Measurements from ENCODE around the gene SAMSN1. TPM values are rescaled to one million over a fixed set of nuclear protein-coding genes. Genes with fewer than 3 reads are reported as not detected.
"Not testable (repeated sequence)": the region's sequence is repeated elsewhere in the genome, so short reads cannot be mapped to it uniquely, and the experiment has no call there.

Gene SAMSN1
- total RNA-seq, 2 donors from 2014 or later: 1.8 to 4.6 TPM

- ATAC-seq (no peak), DNase-seq (no peak)
- Histone ChIP-seq H3K9me3 (no peaks in the 10 kb centered on the region), H3K4me3 (no peak overlapping the region), H3K27me3 (no peaks in the 10 kb centered on the region), H3K27ac (peak overlapping the region in 1 of 4 donors; percentile 14), H3K36me3 (replicated peaks in 1 of 2; ENCODE audit: insufficient read depth in 1 of 2, low read depth in 2 of 2) (no peaks in the 10 kb centered on the region), H3K4me1 (no peaks in the 10 kb centered on the region)
- WGBS, 2 donors: 47 to 59% methylated on average over 2 of the region's 2 CpGs
- intact Hi-C loops (cut with DNase I): no loop called here
- TF ChIP-seq POLR2A (IDR thresholded peaks at IDR 0.05): no peak
- TF ChIP-seq, protein P1, sequence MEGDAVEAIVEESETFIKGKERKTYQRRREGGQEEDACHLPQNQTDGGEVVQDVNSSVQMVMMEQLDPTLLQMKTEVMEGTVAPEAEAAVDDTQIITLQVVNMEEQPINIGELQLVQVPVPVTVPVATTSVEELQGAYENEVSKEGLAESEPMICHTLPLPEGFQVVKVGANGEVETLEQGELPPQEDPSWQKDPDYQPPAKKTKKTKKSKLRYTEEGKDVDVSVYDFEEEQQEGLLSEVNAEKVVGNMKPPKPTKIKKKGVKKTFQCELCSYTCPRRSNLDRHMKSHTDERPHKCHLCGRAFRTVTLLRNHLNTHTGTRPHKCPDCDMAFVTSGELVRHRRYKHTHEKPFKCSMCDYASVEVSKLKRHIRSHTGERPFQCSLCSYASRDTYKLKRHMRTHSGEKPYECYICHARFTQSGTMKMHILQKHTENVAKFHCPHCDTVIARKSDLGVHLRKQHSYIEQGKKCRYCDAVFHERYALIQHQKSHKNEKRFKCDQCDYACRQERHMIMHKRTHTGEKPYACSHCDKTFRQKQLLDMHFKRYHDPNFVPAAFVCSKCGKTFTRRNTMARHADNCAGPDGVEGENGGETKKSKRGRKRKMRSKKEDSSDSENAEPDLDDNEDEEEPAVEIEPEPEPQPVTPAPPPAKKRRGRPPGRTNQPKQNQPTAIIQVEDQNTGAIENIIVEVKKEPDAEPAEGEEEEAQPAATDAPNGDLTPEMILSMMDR (IDR thresholded peaks at IDR 0.05): no peak
Measured at GRCh38 chr21:14548779-14549178, 2.7 kb upstream of the SAMSN1 start.

- Histone ChIP-seq H3K27me3 (no peaks in the 10 kb centered on the region), H3K4me1 (no peaks in the 10 kb centered on the region), H3K27ac (no peak overlapping the region), H3K4me3 (no peak overlapping the region), H3K36me3 (replicated peaks in 1 of 2; ENCODE audit: insufficient read depth in 1 of 2, low read depth in 2 of 2) (no peaks in the 10 kb centered on the region), H3K9me3 (no peaks in the 10 kb centered on the region)
- WGBS, 2 donors: 40 to 45% methylated on average over 3 of the region's 3 CpGs
- DNase-seq (no peak), ATAC-seq (no peak)
- intact Hi-C loops (cut with DNase I): no loop called here
- TF ChIP-seq, protein P1 (IDR thresholded peaks at IDR 0.05): no peak
- no peak for TF ChIP-seq POLR2A (IDR thresholded peaks at IDR 0.05)
Measured at GRCh38 chr21:14547834-14548513, 1.9 kb upstream of the SAMSN1 start.

GRCh38 chr21:14546719-14547118, 604 bp upstream of the SAMSN1 start:
- H3K4me3 ChIP-seq; H3K27ac ChIP-seq; H3K9me3 ChIP-seq; DNase-seq; H3K4me1 ChIP-seq; intact Hi-C loops (cut with DNase I); H3K36me3 ChIP-seq (replicated peaks in 1 of 2; ENCODE audit: insufficient read depth in 1 of 2, low read depth in 2 of 2); ATAC-seq; H3K27me3 ChIP-seq: not testable (repeated sequence)
- 80 to 81% methylated on average over 7 of the region's 7 CpGs for WGBS, 2 donors

DNA sequence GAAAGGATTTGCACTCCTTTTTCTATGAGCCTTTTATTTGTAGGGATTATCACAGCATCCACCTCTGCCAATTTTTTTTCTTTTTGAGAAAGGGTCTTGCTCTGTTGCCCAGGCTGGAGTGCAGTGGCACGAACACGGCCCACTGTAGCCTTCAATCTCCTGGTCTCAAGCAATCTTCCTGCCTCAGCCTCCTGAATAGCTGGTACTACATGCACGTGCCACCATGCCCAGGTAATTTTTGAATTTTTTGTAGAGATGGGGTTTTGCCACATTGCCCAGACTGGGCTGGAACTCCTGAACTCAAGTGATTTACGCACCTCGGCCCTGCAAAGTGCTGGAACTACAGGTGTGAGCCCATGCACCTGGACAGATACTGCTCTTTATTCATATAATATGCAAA, 2.1 kb downstream of the SAMSN1 start:
- intact Hi-C loops (cut with DNase I): no loop called here
- H3K4me3 ChIP-seq: no peak overlapping the region
- no peak for ATAC-seq
- no peaks in the 10 kb centered on the region for H3K9me3 ChIP-seq
- TF ChIP-seq POLR2A (IDR thresholded peaks at IDR 0.05): no peak
- TF ChIP-seq, protein P1 (IDR thresholded peaks at IDR 0.05): no peak
- H3K27me3 ChIP-seq: no peaks in the 10 kb centered on the region
- no peaks in the 10 kb centered on the region for H3K4me1 ChIP-seq
- H3K27ac ChIP-seq: no peak overlapping the region
- no peaks in the 10 kb centered on the region for H3K36me3 ChIP-seq (replicated peaks in 1 of 2; ENCODE audit: insufficient read depth in 1 of 2, low read depth in 2 of 2)
- WGBS, 2 donors: 61 to 75% methylated on average over 5 of the region's 5 CpGs
- DNase-seq: no peak

- Histone ChIP-seq H3K27me3 (no peaks in the 10 kb centered on the region), H3K36me3 (replicated peaks in 1 of 2; ENCODE audit: insufficient read depth in 1 of 2, low read depth in 2 of 2) (no peaks in the 10 kb centered on the region), H3K27ac (peak overlapping the region in 1 of 4 donors; percentile 45), H3K9me3 (no peaks in the 10 kb centered on the region), H3K4me3 (no peak overlapping the region), H3K4me1 (no peaks in the 10 kb centered on the region)
- TF ChIP-seq, protein P1 (IDR thresholded peaks at IDR 0.05): no peak
- no peak for TF ChIP-seq POLR2A (IDR thresholded peaks at IDR 0.05)
- ATAC-seq: no peak
- intact Hi-C loops (cut with DNase I): no loop called here
- DNase-seq: no peak
Measured at GRCh38 chr21:14542638-14543037, 3.5 kb downstream of the SAMSN1 start.

Data from body of pancreas (tissue), 4 donors.